OCI-LY7 (cell line): ENCODE measurements around the gene SNRPD2. TPM values are rescaled to one million over a fixed set of nuclear protein-coding genes. Genes with fewer than 3 reads are reported as not detected.

Source experiments
- BruUV-seq: library from RNA; stranded (reverse); fragments of 400-500 nt; replicated peaks from 2 replicates; lab custom pipeline; 2021; lab: Mats Ljungman, UMichigan
- CTCF ChIA-PET: fragments of 300-600 bp; sonication (Branson Sonifier 250); formaldehyde crosslinking; loops from one replicate; lab custom pipeline; 2022; ENCODE audit warnings: antibody characterized with exemption; ENCODE audit not compliant: unreplicated experiment; lab: Charles Lee
- POLR2A ChIA-PET: fragments of 300-600 bp; sonication (Branson Sonifier 250); formaldehyde crosslinking; loops from one replicate; lab custom pipeline; 2022; ENCODE audit warnings: antibody characterized with exemption; lab: Charles Lee
- DNase-seq: peaks from one replicate; pipeline ENCODE4 v3.0.0-alpha.2; 2015; ENCODE audit warnings: low spot score
- H2AFZ ChIP-seq: fragments of 200-600 bp; sonication (generic), shearing (Covaris generic); 2 replicates; pipeline ENCODE4 v1.6.1; 2014; ENCODE audit warnings: mild to moderate bottlenecking, antibody characterized with exemption, low read length, moderate library complexity
- H3K27ac ChIP-seq: fragments of 200-600 bp; sonication (generic); 2 replicates; pipeline ENCODE4 v1.5.1; 2014; ENCODE audit warnings: mixed run types, low read depth, mild to moderate bottlenecking, moderate library complexity, low read length, inconsistent platforms; ENCODE audit not compliant: poor library complexity, severe bottlenecking
- H3K36me3 ChIP-seq: fragments of 200-600 bp; sonication (generic); 2 replicates; pipeline ENCODE4 v1.6.1; 2014; ENCODE audit warnings: mild to moderate bottlenecking, antibody characterized with exemption, low read length, moderate library complexity, mixed read lengths; ENCODE audit not compliant: insufficient read depth
- H3K4me1 ChIP-seq: fragments of 200-600 bp; sonication (generic); 2 replicates; pipeline ENCODE4 v1.5.1; 2014; ENCODE audit warnings: mild to moderate bottlenecking, low read length; ENCODE audit not compliant: insufficient read depth, poor library complexity, severe bottlenecking
- H3K4me2 ChIP-seq: fragments of 200-600 bp; sonication (generic); 2 replicates; pipeline ENCODE4 v1.6.1; 2014; ENCODE audit warnings: mild to moderate bottlenecking, low read length
- H3K4me3 ChIP-seq: fragments of 200-600 bp; sonication (generic); 2 replicates; pipeline ENCODE4 v1.5.1; 2014; ENCODE audit warnings: mild to moderate bottlenecking, low read depth, low read length; ENCODE audit not compliant: poor library complexity, severe bottlenecking
- H3K79me2 ChIP-seq: fragments of 200-600 bp; sonication (generic); 2 replicates; pipeline ENCODE4 v1.6.1; 2016; ENCODE audit warnings: low read depth, mild to moderate bottlenecking, low read length, moderate library complexity, mixed read lengths; ENCODE audit not compliant: insufficient read depth
- H3K9me2 ChIP-seq: fragments of 200-600 bp; sonication (generic); 2 replicates; pipeline ENCODE4 v1.6.1; 2016; ENCODE audit warnings: mild to moderate bottlenecking, low read length, mixed read lengths; ENCODE audit not compliant: insufficient read depth
- H3K9me3 ChIP-seq: fragments of 200-600 bp; sonication (generic); 2 replicates; pipeline ENCODE4 v1.6.1; 2014; ENCODE audit warnings: mild to moderate bottlenecking, mixed run types, low read length, mixed read lengths
- H4K20me1 ChIP-seq: fragments of 200-600 bp; sonication (generic); 2 replicates; pipeline ENCODE4 v1.6.1; 2014; ENCODE audit warnings: mild to moderate bottlenecking, antibody characterized with exemption, low read length, moderate library complexity, mixed read lengths; ENCODE audit not compliant: insufficient read depth
- EZH2phosphoT487 ChIP-seq: fragments of 200-600 bp; sonication (generic); IDR thresholded peaks from 2 replicates; pipeline ENCODE4 v1.6.1; 2018; ENCODE audit warnings: low read depth, borderline replicate concordance, mild to moderate bottlenecking, mixed run types, antibody characterized with exemption, low read length, moderate library complexity, mixed read lengths
- intact Hi-C: fragments of 100-400 bp; cut with micrococcal nuclease; formaldehyde crosslinking; loops from one replicate; pipeline ENCODE4 v1.10.0; 2022; ENCODE audit not compliant: unreplicated experiment
- total RNA-seq, 2 experiments: library from RNA; depleted of rRNA in 1 of 2; stranded (reverse); fragments of >200 nt in 1 of 2; shearing (Covaris generic) in 1 of 2; gene quantifications; 2 replicates each; pipeline ENCODE4 v1.2.3, GENCODE V29; 2014 to 2022
- TF ChIP-seq, protein P1 (sequence below): fragments of 200-600 bp; sonication (generic); conservative IDR thresholded peaks from 2 replicates; pipeline ENCODE4 v1.5.1; 2014; ENCODE audit warnings: mild to moderate bottlenecking, antibody characterized with exemption, low read length, moderate library complexity, mixed read lengths

The SNRPD2 gene
- total RNA-seq, 2 experiments from 2014 or later, result 523 to 774 TPM

GRCh38 chr19:45655073-45655472, 36.7 kb downstream of the SNRPD2 start:
- no peak for TF ChIP-seq EZH2phosphoT487
- TF ChIP-seq, protein P1, sequence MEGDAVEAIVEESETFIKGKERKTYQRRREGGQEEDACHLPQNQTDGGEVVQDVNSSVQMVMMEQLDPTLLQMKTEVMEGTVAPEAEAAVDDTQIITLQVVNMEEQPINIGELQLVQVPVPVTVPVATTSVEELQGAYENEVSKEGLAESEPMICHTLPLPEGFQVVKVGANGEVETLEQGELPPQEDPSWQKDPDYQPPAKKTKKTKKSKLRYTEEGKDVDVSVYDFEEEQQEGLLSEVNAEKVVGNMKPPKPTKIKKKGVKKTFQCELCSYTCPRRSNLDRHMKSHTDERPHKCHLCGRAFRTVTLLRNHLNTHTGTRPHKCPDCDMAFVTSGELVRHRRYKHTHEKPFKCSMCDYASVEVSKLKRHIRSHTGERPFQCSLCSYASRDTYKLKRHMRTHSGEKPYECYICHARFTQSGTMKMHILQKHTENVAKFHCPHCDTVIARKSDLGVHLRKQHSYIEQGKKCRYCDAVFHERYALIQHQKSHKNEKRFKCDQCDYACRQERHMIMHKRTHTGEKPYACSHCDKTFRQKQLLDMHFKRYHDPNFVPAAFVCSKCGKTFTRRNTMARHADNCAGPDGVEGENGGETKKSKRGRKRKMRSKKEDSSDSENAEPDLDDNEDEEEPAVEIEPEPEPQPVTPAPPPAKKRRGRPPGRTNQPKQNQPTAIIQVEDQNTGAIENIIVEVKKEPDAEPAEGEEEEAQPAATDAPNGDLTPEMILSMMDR, result no peak
- Histone ChIP-seq H3K36me3 (no peaks in the 10 kb centered on the region), H2AFZ (no peak overlapping the region), H3K4me2 (no peak overlapping the region), H3K9me3 (no peaks in the 10 kb centered on the region), H3K4me3 (no peak overlapping the region), H4K20me1 (no peaks in the 10 kb centered on the region), H3K27ac (no peak overlapping the region), H3K79me2 (no peaks in the 10 kb centered on the region), H3K9me2 (no peaks in the 10 kb centered on the region), H3K4me1 (no peaks in the 10 kb centered on the region)
- ChIA-PET POLR2A (interaction anchor here (0.6 kb wide), 1 partner anchor 78 kb away, joined by 3 read pairs; no protein-coding TSS in a partner anchor), CTCF (no interaction called here)
- no TSS peak for BruUV-seq
- intact Hi-C loops, result no loop called here
- DNase-seq, result no peak

DNA sequence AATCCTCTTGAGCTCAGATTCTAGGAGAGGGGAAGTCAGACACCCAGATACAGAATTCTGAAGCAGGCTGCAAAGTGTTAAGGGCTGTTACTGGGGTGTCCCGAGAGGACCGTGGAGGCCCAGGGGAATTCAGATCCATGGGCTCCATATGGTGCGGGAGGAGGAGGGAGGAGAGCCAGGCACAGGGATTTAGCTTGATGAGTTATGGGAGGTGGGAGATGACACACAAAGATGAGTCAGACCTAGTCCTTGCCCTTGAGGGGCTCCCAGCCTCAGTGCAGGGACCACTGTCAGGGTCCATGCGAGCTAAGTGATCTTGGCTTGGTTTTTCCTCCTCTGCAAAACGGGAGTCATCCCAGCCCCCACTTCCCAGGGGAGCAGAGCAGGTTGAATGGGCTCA, 38.1 kb downstream of the SNRPD2 start:
- H3K4me1 ChIP-seq, result no peaks in the 10 kb centered on the region
- no peak for TF ChIP-seq EZH2phosphoT487
- TF ChIP-seq, protein P1, result no peak
- intact Hi-C loops, result no loop called here
- H3K36me3 ChIP-seq, result no peaks in the 10 kb centered on the region
- H3K4me3 ChIP-seq, result no peak overlapping the region
- no TSS peak for BruUV-seq
- H3K9me3 ChIP-seq, result no peaks in the 10 kb centered on the region
- no peak overlapping the region for H3K27ac ChIP-seq
- ChIA-PET CTCF (no interaction called here), POLR2A (no interaction called here)
- H3K4me2 ChIP-seq, result no peak overlapping the region
- H3K9me2 ChIP-seq, result no peaks in the 10 kb centered on the region
- no peak for DNase-seq
- no peak overlapping the region for H2AFZ ChIP-seq
- no peaks in the 10 kb centered on the region for H4K20me1 ChIP-seq
- no peaks in the 10 kb centered on the region for H3K79me2 ChIP-seq

- H4K20me1 ChIP-seq, result no peaks in the 10 kb centered on the region
- intact Hi-C loops, result no loop called here
- no peak overlapping the region for H3K27ac ChIP-seq
- H3K4me1 ChIP-seq, result peaks cover 6% of the 10 kb centered on the region
- no peak overlapping the region for H2AFZ ChIP-seq
- no peaks in the 10 kb centered on the region for H3K36me3 ChIP-seq
- no peaks in the 10 kb centered on the region for H3K9me3 ChIP-seq
- H3K4me3 ChIP-seq, result no peak overlapping the region
- no peak overlapping the region for H3K4me2 ChIP-seq
- no peaks in the 10 kb centered on the region for H3K79me2 ChIP-seq
- no peak for TF ChIP-seq EZH2phosphoT487
- TF ChIP-seq, protein P1, result no peak
- DNase-seq, result no peak
- CTCF ChIA-PET, result no interaction called here
- POLR2A ChIA-PET, result interaction anchor here (0.6 kb wide), 1 partner anchor 124 kb away, joined by 4 read pairs; no protein-coding TSS in a partner anchor
- no TSS peak for BruUV-seq
- H3K9me2 ChIP-seq, result no peaks in the 10 kb centered on the region
Observed at GRCh38 chr19:45650722-45651121, 41.0 kb downstream of the SNRPD2 start.
